Parathyroid adenoma (tissue), 2 donors: Measurements from ENCODE around the gene GALNT17.

Source experiments
- H2AFZ ChIP-seq: fragments of 300-600 bp; sonication (generic); one replicate; pipeline ENCODE4 v1.7.0; 2017; ENCODE audit warnings: antibody characterized with exemption, mild to moderate bottlenecking
- H3K27ac ChIP-seq: fragments of 300-600 bp; sonication (generic); one replicate; pipeline ENCODE4 v1.7.0; 2017
- H3K27me3 ChIP-seq: fragments of 300-600 bp; sonication (generic); one replicate; pipeline ENCODE4 v1.7.0; 2017; ENCODE audit warnings: low read length; ENCODE audit not compliant: control insufficient read depth, insufficient read depth
- H3K36me3 ChIP-seq: fragments of 300-600 bp; sonication (generic); one replicate; pipeline ENCODE4 v1.7.0; 2017; ENCODE audit warnings: low read length; ENCODE audit not compliant: control insufficient read depth, insufficient read depth
- H3K4me1 ChIP-seq: fragments of 300-600 bp; sonication (generic); one replicate; pipeline ENCODE4 v1.7.0; 2017; ENCODE audit warnings: control low read depth
- H3K4me2 ChIP-seq: fragments of 300-600 bp; sonication (generic); one replicate; pipeline ENCODE4 v1.7.0; 2017; ENCODE audit warnings: low read length
- H3K4me3 ChIP-seq: fragments of 300-600 bp; sonication (generic); one replicate; pipeline ENCODE4 v1.7.0; 2017; ENCODE audit warnings: low read depth, low read length
- H3K79me2 ChIP-seq: fragments of 300-600 bp; sonication (generic); one replicate; pipeline ENCODE4 v1.7.0; 2017; ENCODE audit warnings: control low read depth
- H3K9ac ChIP-seq: fragments of 300-600 bp; sonication (generic); one replicate; pipeline ENCODE4 v1.7.0; 2017; ENCODE audit warnings: mild to moderate bottlenecking
- H3K9me3 ChIP-seq: fragments of 300-600 bp; sonication (generic); one replicate; pipeline ENCODE4 v1.7.0; 2017; ENCODE audit warnings: low read length; ENCODE audit not compliant: control insufficient read depth
- TF ChIP-seq, protein P1 (sequence below): fragments of 300-600 bp; sonication (generic); IDR thresholded peaks from one replicate; pipeline ENCODE4 v1.7.0; 2017; ENCODE audit warnings: antibody characterized with exemption, mild to moderate bottlenecking
- donor health status: primary hyperparathyroidism.

The GALNT17 gene

GRCh38 chr7:71652510-71652909, 520.6 kb downstream of the GALNT17 start:
- Histone ChIP-seq H3K27me3 (no peaks in the 10 kb centered on the region), H2AFZ (no peak overlapping the region), H3K9me3 (no peaks in the 10 kb centered on the region), H3K36me3 (no peaks in the 10 kb centered on the region), H3K9ac (no peak overlapping the region), H3K4me1 (no peaks in the 10 kb centered on the region), H3K79me2 (no peaks in the 10 kb centered on the region), H3K4me3 (no peak overlapping the region), H3K4me2 (no peak overlapping the region), H3K27ac (no peak overlapping the region)
- TF ChIP-seq, protein P1, sequence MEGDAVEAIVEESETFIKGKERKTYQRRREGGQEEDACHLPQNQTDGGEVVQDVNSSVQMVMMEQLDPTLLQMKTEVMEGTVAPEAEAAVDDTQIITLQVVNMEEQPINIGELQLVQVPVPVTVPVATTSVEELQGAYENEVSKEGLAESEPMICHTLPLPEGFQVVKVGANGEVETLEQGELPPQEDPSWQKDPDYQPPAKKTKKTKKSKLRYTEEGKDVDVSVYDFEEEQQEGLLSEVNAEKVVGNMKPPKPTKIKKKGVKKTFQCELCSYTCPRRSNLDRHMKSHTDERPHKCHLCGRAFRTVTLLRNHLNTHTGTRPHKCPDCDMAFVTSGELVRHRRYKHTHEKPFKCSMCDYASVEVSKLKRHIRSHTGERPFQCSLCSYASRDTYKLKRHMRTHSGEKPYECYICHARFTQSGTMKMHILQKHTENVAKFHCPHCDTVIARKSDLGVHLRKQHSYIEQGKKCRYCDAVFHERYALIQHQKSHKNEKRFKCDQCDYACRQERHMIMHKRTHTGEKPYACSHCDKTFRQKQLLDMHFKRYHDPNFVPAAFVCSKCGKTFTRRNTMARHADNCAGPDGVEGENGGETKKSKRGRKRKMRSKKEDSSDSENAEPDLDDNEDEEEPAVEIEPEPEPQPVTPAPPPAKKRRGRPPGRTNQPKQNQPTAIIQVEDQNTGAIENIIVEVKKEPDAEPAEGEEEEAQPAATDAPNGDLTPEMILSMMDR, result no peak

- Histone ChIP-seq H3K4me3 (no peak overlapping the region), H3K4me2 (no peak overlapping the region), H3K27ac (no peak overlapping the region), H3K79me2 (no peaks in the 10 kb centered on the region), H3K27me3 (no peaks in the 10 kb centered on the region), H3K36me3 (no peaks in the 10 kb centered on the region), H3K4me1 (no peaks in the 10 kb centered on the region), H3K9ac (no peak overlapping the region), H3K9me3 (no peaks in the 10 kb centered on the region), H2AFZ (no peak overlapping the region)
- TF ChIP-seq, protein P1, result no peak
Measured at GRCh38 chr7:71657386-71657785, 525.4 kb downstream of the GALNT17 start.

GRCh38 chr7:71659622-71660021, 527.7 kb downstream of the GALNT17 start:
- H3K27ac ChIP-seq, result no peak overlapping the region
- no peaks in the 10 kb centered on the region for H3K4me1 ChIP-seq
- TF ChIP-seq, protein P1, result no peak
- H3K4me3 ChIP-seq, result no peak overlapping the region
- H3K79me2 ChIP-seq, result no peaks in the 10 kb centered on the region
- H3K9me3 ChIP-seq, result no peaks in the 10 kb centered on the region
- no peak overlapping the region for H3K4me2 ChIP-seq
- H3K9ac ChIP-seq, result no peak overlapping the region
- H3K36me3 ChIP-seq, result no peaks in the 10 kb centered on the region
- no peak overlapping the region for H2AFZ ChIP-seq
- no peaks in the 10 kb centered on the region for H3K27me3 ChIP-seq

DNA sequence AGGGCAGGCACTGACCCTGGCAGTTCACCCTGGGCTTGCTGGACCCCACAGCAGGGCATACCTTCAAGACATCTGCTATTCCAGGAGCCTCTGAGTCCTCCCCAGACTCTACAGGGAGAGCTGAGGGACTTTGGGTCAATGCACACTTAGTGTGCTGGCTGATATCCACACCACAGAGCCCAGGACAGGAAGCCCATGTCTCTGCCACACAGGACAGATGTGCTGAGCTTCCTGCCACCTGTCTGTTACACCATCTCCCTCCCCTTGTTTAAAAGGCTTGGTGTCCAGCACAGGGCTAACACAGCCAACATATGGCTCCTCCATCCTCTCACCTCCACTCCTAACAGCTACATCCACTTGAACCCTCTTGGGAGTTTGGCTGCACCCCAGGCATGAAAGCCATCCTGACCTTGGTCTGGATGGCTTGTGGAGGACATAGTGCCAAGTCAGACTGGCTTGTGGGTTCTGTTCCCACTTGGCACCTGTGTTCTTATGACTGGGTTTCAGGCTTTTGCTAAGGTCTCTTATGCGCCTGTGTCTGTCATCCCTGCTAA, 529.8 kb downstream of the GALNT17 start:
- no peaks in the 10 kb centered on the region for H3K4me1 ChIP-seq

DNA sequence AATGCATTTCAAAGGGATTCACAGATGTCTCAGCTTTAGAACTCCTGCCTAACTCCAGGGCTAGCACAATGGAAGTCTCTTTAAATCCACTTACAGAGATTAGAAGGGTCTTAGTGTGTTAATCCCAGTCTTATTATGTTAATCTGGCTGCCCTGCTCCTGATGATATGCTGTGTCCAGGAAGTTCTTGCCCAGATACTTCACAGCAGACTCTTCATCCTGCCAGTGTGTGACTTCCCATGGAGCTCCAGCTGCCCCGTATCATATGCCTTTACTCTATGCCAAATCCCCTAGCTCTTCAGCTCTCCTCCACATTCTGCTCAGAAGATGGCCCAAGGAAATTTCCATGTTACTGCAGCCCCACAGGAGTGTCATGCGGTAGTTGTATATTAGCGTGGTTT, 533.8 kb downstream of the GALNT17 start:
- Histone ChIP-seq H3K4me1 (no peaks in the 10 kb centered on the region), H3K36me3 (no peaks in the 10 kb centered on the region), H3K27ac (no peak overlapping the region), H3K79me2 (no peaks in the 10 kb centered on the region), H3K9ac (no peak overlapping the region), H3K27me3 (no peaks in the 10 kb centered on the region), H3K9me3 (no peaks in the 10 kb centered on the region), H3K4me3 (no peak overlapping the region), H2AFZ (no peak overlapping the region), H3K4me2 (no peak overlapping the region)
- TF ChIP-seq, protein P1, result no peak

More for the DNA sequence above, 529.8 kb downstream of the GALNT17 start:
- Histone ChIP-seq H3K4me3 (no peak overlapping the region), H3K79me2 (no peaks in the 10 kb centered on the region), H3K9ac (no peak overlapping the region), H3K27me3 (no peaks in the 10 kb centered on the region), H3K4me2 (no peak overlapping the region), H2AFZ (no peak overlapping the region), H3K36me3 (no peaks in the 10 kb centered on the region), H3K27ac (no peak overlapping the region), H3K9me3 (no peaks in the 10 kb centered on the region)
- TF ChIP-seq, protein P1, result no peak
